Measurements from ENCODE around the gene GNG7. TPM values are rescaled to one million over a fixed set of nuclear protein-coding genes. Genes with fewer than 3 reads are reported as not detected.
"Not testable (repeated sequence)": the region's sequence is repeated elsewhere in the genome, so short reads cannot be mapped to it uniquely, and the experiment has no call there.

GNG7 gene
- total and polyA plus RNA-seq, 2 donors (not counting 3 experiments of a cell fraction or from before 2014, with no cell fraction given) = 0.29 to 0.84 TPM

DNA sequence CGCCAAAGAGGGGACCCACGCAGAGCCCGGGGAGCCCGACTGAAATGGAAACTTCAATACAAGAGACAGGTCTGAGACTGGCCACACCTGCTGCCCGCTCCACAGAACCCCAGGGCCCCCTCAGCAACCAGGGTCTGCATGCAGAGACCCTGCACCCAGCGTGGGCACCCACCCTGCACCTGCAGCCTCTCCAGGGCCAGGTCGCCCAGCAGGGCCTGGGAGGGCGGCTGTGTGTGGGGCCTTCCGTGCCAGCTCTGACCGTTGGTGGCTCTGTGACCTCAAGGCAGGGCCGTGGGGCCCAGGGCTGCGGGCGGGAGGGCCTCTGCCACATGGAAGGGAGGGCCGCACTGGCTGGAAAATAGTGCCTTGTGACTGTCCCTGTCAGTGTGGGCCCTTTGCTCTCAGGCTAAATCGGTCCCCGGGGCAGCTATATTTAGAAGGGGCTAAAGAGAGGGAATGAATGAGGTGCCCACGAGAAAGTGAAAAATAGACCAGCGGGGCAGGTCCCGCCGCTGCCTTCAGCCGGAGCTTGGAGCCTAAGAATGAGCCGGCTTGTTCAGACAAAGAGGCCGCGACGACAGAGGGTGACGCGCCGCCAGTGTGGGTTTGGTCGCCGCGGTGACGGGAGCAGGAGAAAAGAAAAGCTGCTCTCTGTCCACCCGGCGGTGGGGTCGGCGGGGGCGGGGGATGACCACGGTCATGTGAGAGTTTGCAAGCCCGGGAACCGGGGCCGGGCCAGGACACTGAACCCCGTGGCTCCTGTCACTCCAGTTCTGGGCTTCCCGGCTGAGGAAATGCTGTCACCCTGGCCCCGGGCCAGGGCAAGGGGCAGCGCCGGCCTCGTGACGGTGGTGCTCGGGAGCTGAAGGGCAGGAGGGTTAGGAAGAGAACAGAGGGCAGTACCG lies 156.1 kb downstream of the GNG7 start:
- Histone ChIP-seq H3K4me1 (ENCODE audit: control insufficient read depth, extremely low read depth, insufficient read depth, low read length) (peaks cover 47% of the 10 kb centered on the region), H3K9ac (replicated peaks; ENCODE audit: extremely low read depth, insufficient read depth, low read length) (peak overlapping the region; percentile 84), H3K4me2 (ENCODE audit: insufficient read depth, low read length) (no peak overlapping the region), H3K79me2 (ENCODE audit: control insufficient read depth, insufficient read depth, low read length) (no peaks in the 10 kb centered on the region), H4K20me1 (replicated peaks; ENCODE audit: control insufficient read depth, extremely low read depth, insufficient read depth, low read length) (no peaks in the 10 kb centered on the region), H2AFZ (ENCODE audit: low read depth, low read length) (peak overlapping the region; percentile 41), H3K4me3 (replicated peaks in 1 of 3; ENCODE audit: insufficient read depth in 1 of 3, low read depth in 1 of 3, low read length in 3 of 3) (no peak overlapping the region), H3K9me3 (replicated peaks; ENCODE audit: control insufficient read depth, insufficient read depth, low read length) (no peaks in the 10 kb centered on the region), H3K27ac (ENCODE audit: insufficient read depth, low read depth, low read length) (peak overlapping the region; percentile 82), H3K9me1 (replicated peaks; ENCODE audit: control insufficient read depth, extremely low read depth, insufficient read depth, low read length) (no peaks in the 10 kb centered on the region), H3K36me3 (ENCODE audit: control insufficient read depth in 2 of 2, extremely low read depth in 1 of 2, insufficient read depth in 2 of 2, low read length in 2 of 2) (no peaks in the 10 kb centered on the region), H3K27me3 (ENCODE audit: control insufficient read depth in 2 of 2, insufficient read depth in 2 of 2, low read length in 2 of 2) (no peaks in the 10 kb centered on the region)
- BruUV-seq (replicated peaks) = TSS peak; percentile 71
- dilution Hi-C loops (cut with MboI; ENCODE audit: extremely low pct_ligation_motif_present, low sequenced_read_pairs) (no loop called here), intact Hi-C loops (cut with micrococcal nuclease) (no loop called here)
- ChIA-PET CTCF (interaction anchor here (0.6 to 3.6 kb wide), 5 partner anchors 8 to 70 kb away, joined by 3 to 14 read pairs (median 3); partner anchors contain the start of gene GADD45B), POLR2A (interaction anchor here (7.4 kb wide), 1 partner anchor 69 kb away, joined by 253 read pairs; the partner anchor contains the start of gene GADD45B)
- TF ChIP-seq POLR2AphosphoS5 (IDR thresholded peaks at IDR 0.05; ENCODE audit: insufficient read depth, low read depth, low read length) (peak; percentile 51), JUN (IDR thresholded peaks at IDR 0.05; ENCODE audit: borderline replicate concordance, insufficient read depth, insufficient read length, low read depth) (peak; percentile 11), POLR2A (IDR thresholded peaks at IDR 0.05; ENCODE audit: low read depth, low read length) (no peak)
- peak; percentile 52 for DNase-seq (ENCODE audit: low read depth, low spot score)
- FAIRE-seq = peak; percentile 76

DNA sequence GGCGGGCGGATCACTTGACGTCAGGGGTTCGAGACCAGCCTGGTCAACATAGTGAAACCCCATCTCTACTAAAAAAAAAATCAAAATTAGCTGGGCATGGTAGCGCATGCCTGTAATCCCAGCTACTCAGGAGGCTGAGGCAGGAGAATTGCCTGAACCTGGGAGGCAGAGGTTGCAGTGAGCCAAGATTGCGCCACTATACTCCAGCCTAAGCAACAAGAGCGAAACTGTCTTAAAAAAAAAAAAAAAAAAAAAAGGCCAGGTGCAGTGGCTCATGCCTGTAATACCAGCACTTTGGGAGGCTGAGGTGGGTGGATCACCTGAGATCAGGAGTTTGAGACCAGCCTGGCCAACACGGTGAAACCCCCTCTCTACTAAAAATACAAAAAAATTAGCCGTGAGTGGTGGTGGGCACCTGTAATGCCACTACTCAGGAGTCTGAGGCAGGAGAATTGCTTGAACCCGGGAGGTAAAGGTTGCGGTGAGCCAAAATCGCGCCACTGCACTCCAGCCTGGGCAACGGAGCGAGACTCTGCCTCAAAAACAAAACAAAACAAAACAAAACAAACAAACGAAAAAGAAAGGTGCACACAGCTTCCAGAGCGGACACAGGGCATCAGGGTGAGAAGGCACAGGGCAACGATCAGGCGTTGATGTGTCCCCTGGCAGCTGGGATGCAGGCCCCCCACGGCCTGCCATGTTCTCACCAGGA lies 156.9 kb downstream of the GNG7 start:
- dilution Hi-C loops (cut with MboI; ENCODE audit: extremely low pct_ligation_motif_present, low sequenced_read_pairs); H4K20me1 ChIP-seq (replicated peaks; ENCODE audit: control insufficient read depth, extremely low read depth, insufficient read depth, low read length); H3K79me2 ChIP-seq (ENCODE audit: control insufficient read depth, insufficient read depth, low read length); intact Hi-C loops (cut with micrococcal nuclease); H3K4me3 ChIP-seq (replicated peaks in 1 of 3; ENCODE audit: insufficient read depth in 1 of 3, low read depth in 1 of 3, low read length in 3 of 3); H3K9ac ChIP-seq (replicated peaks; ENCODE audit: extremely low read depth, insufficient read depth, low read length); H3K36me3 ChIP-seq (ENCODE audit: control insufficient read depth in 2 of 2, extremely low read depth in 1 of 2, insufficient read depth in 2 of 2, low read length in 2 of 2); BruUV-seq (replicated peaks); H3K27me3 ChIP-seq (ENCODE audit: control insufficient read depth in 2 of 2, insufficient read depth in 2 of 2, low read length in 2 of 2); DNase-seq (ENCODE audit: low read depth, low spot score); H2AFZ ChIP-seq (ENCODE audit: low read depth, low read length); H3K9me3 ChIP-seq (replicated peaks; ENCODE audit: control insufficient read depth, insufficient read depth, low read length); H3K4me2 ChIP-seq (ENCODE audit: insufficient read depth, low read length); H3K9me1 ChIP-seq (replicated peaks; ENCODE audit: control insufficient read depth, extremely low read depth, insufficient read depth, low read length): not testable (repeated sequence)
- Histone ChIP-seq H3K4me1 (ENCODE audit: control insufficient read depth, extremely low read depth, insufficient read depth, low read length) (peaks cover 51% of the 10 kb centered on the region), H3K27ac (ENCODE audit: insufficient read depth, low read depth, low read length) (peak overlapping the region; percentile 99)
- POLR2A ChIA-PET = interaction anchor here (7.4 kb wide), 1 partner anchor 68 kb away, joined by 253 read pairs; the partner anchor contains the start of gene GADD45B
- FAIRE-seq = peak; percentile 44
- CTCF ChIA-PET = interaction anchor here (0.6 to 5.2 kb wide), 6 partner anchors 9 to 68 kb away, joined by 3 to 45 read pairs (median 4); no protein-coding TSS in a partner anchor

All from endothelial cell of umbilical vein (primary cell).